GM23338 (cell line): ENCODE measurements around the gene CHN2. TPM values are rescaled to one million over a fixed set of nuclear protein-coding genes. Genes with fewer than 3 reads are reported as not detected.

Experiments
- ATAC-seq: fragments of 200-7000 bp; cut with Tn5 transposase; 3 replicates; pipeline ENCODE4 v1.9.1; 2020
- DNase-seq: peaks from one replicate; pipeline ENCODE4 v3.0.0-alpha.2; 2015; ENCODE audit warnings: low spot score
- H2AFZ ChIP-seq: fragments of 200-600 bp; sonication (generic); 2 replicates; pipeline ENCODE4 v1.8.0; 2016; ENCODE audit warnings: antibody characterized with exemption, mild to moderate bottlenecking, moderate library complexity
- H3F3A ChIP-seq: fragments of 200-600 bp; sonication (generic); replicated peaks from 2 replicates; pipeline ENCODE4 v1.8.0; 2017; ENCODE audit warnings: antibody characterized with exemption, mixed run types, low read depth
- H3K27ac ChIP-seq: fragments of 200-600 bp; sonication (generic); 2 replicates; pipeline ENCODE4 v1.6.1; 2016; ENCODE audit warnings: low read depth
- H3K27me3 ChIP-seq: fragments of 200-600 bp; sonication (generic); 2 replicates; pipeline ENCODE4 v1.8.0; 2016; ENCODE audit warnings: mild to moderate bottlenecking, mixed run types, moderate library complexity; ENCODE audit not compliant: insufficient read depth
- H3K36me3 ChIP-seq: fragments of 200-600 bp; sonication (generic); 2 replicates; pipeline ENCODE4 v1.8.0; 2016; ENCODE audit warnings: mild to moderate bottlenecking; ENCODE audit not compliant: insufficient read depth
- H3K4me1 ChIP-seq: fragments of 200-600 bp; sonication (generic); 2 replicates; pipeline ENCODE4 v1.8.0; 2016; ENCODE audit warnings: mild to moderate bottlenecking, moderate library complexity; ENCODE audit not compliant: insufficient read depth
- H3K4me2 ChIP-seq: fragments of 200-600 bp; sonication (generic); 2 replicates; pipeline ENCODE4 v1.7.1; 2017; ENCODE audit warnings: mixed run types
- H3K4me3 ChIP-seq: fragments of 200-600 bp; sonication (generic); 2 replicates; pipeline ENCODE4 v1.6.1; 2016; ENCODE audit warnings: mixed run types
- H3K79me2 ChIP-seq: fragments of 200-600 bp; sonication (generic); replicated peaks from 2 replicates; pipeline ENCODE4 v1.8.0; 2017; ENCODE audit warnings: mild to moderate bottlenecking; ENCODE audit not compliant: insufficient read depth
- H3K9me2 ChIP-seq: fragments of 200-600 bp; sonication (generic); 2 replicates; pipeline ENCODE4 v1.8.0; 2017; ENCODE audit not compliant: insufficient read depth
- H4K20me1 ChIP-seq: fragments of 200-600 bp; sonication (generic); replicated peaks from 2 replicates; pipeline ENCODE4 v1.8.0; 2017; ENCODE audit warnings: mild to moderate bottlenecking; ENCODE audit not compliant: insufficient read depth
- H3K27ac Mint-ChIP-seq: 2 replicates; pipeline ENCODE4 v1.8.0; 2020; ENCODE audit warnings: inconsistent platforms, mild to moderate bottlenecking, moderate library complexity, mixed read lengths
- H3K27me3 Mint-ChIP-seq: 3 replicates; pipeline ENCODE4 v1.8.0; 2022; ENCODE audit warnings: low read depth, mild to moderate bottlenecking, moderate library complexity, mixed read lengths, inconsistent platforms; ENCODE audit not compliant: insufficient read depth, poor library complexity
- H3K36me3 Mint-ChIP-seq: 3 replicates; pipeline ENCODE4 v1.8.0; 2021; ENCODE audit warnings: low read depth, mild to moderate bottlenecking, inconsistent platforms, moderate library complexity, mixed read lengths
- H3K4me1 Mint-ChIP-seq: 3 replicates; pipeline ENCODE4 v1.8.0; 2020; ENCODE audit warnings: mild to moderate bottlenecking, inconsistent platforms, mixed read lengths
- H3K4me3 Mint-ChIP-seq: 3 replicates; pipeline ENCODE4 v1.8.0; 2021; ENCODE audit warnings: moderate library complexity, mild to moderate bottlenecking, inconsistent platforms, mixed read lengths
- H3K9me3 Mint-ChIP-seq: 3 replicates; pipeline ENCODE4 v1.8.0; 2020; ENCODE audit warnings: moderate library complexity, mild to moderate bottlenecking, inconsistent platforms, mixed read lengths
- CREB1 ChIP-seq: fragments of 250-450 bp; sonication (Bioruptor Pico); IDR thresholded peaks from 2 replicates; pipeline ENCODE4 v1.5.0; 2020; ENCODE audit warnings: low read depth, mild to moderate bottlenecking, moderate library complexity
- CTCF ChIP-seq, 2 experiments: fragments of 200-600 bp in 1 of 2; sonication (generic) in 1 of 2; conservative IDR thresholded peaks; 2 replicates each; pipeline versions ENCODE4 v1.5.1 to v1.6.1; 2016 to 2017; ENCODE audit warnings: antibody characterized with exemption in 2 of 2, low read depth in 2 of 2, mild to moderate bottlenecking in 2 of 2, moderate library complexity in 1 of 2
- ETS1 ChIP-seq: IDR thresholded peaks from 2 replicates; pipeline ENCODE4 v1.6.1; 2016; ENCODE audit warnings: antibody characterized with exemption
- EZH2 ChIP-seq: fragments of 200-600 bp; sonication (generic); IDR thresholded peaks from one replicate; pipeline ENCODE4 v1.8.0; 2017; ENCODE audit warnings: antibody characterized with exemption, mild to moderate bottlenecking, low read depth; ENCODE audit not compliant: unreplicated experiment
- EZH2phosphoT487 ChIP-seq: fragments of 200-600 bp; sonication (generic); IDR thresholded peaks from one replicate; pipeline ENCODE4 v1.8.1; 2018; ENCODE audit warnings: antibody characterized with exemption; ENCODE audit not compliant: unreplicated experiment
- POLR2AphosphoS5 ChIP-seq: IDR thresholded peaks from 2 replicates; pipeline ENCODE4 v1.6.1; 2016; ENCODE audit warnings: antibody characterized with exemption, low read depth
- STAT1 ChIP-seq: IDR thresholded peaks from one replicate; pipeline ENCODE4 v1.6.1; 2016; ENCODE audit warnings: antibody characterized with exemption; ENCODE audit not compliant: unreplicated experiment
- ZNF114 ChIP-seq: fragments of 250-450 bp; sonication (Bioruptor Pico); IDR thresholded peaks from 2 replicates; pipeline ENCODE4 v1.5.0; 2020; ENCODE audit warnings: mild to moderate bottlenecking, moderate library complexity
- ZNF331 ChIP-seq: fragments of 250-450 bp; sonication (Bioruptor Pico); IDR thresholded peaks from 2 replicates; pipeline ENCODE4 v1.5.0; 2020; ENCODE audit warnings: low read depth, mild to moderate bottlenecking, moderate library complexity
- polyA plus RNA-seq: library from polyadenylated mRNA; unstranded; fragments of >200 nt; fragmentation: Nextera tagmentation; extraction: Ambion mirVana; gene quantifications from 2 replicates; pipeline ENCODE4 v1.2.1, GENCODE V29; 2016
- total RNA-seq: library from RNA; depleted of rRNA; stranded (reverse); fragments of >200 nt; shearing (Covaris generic); gene quantifications from 2 replicates; pipeline ENCODE4 v1.2.3, GENCODE V29; 2014
- TF ChIP-seq, protein P1 (sequence below): fragments of 250-450 bp; sonication (Bioruptor Pico); IDR thresholded peaks from 2 replicates; pipeline ENCODE4 v1.5.0; 2020; ENCODE audit warnings: mild to moderate bottlenecking, moderate library complexity
- TF ChIP-seq, protein P2 (sequence below): IDR thresholded peaks from one replicate; pipeline ENCODE4 v1.6.1; 2018; ENCODE audit warnings: antibody characterized with exemption; ENCODE audit not compliant: unreplicated experiment

CHN2 gene
- total and polyA plus RNA-seq, 2 experiments from 2014 or later: 6.1 to 7.5 TPM

- TF ChIP-seq POLR2AphosphoS5: no peak
These were observed 218.3 kb downstream of the CHN2 start (continued) for GRCh38 chr7:29412912-29413311.

DNA sequence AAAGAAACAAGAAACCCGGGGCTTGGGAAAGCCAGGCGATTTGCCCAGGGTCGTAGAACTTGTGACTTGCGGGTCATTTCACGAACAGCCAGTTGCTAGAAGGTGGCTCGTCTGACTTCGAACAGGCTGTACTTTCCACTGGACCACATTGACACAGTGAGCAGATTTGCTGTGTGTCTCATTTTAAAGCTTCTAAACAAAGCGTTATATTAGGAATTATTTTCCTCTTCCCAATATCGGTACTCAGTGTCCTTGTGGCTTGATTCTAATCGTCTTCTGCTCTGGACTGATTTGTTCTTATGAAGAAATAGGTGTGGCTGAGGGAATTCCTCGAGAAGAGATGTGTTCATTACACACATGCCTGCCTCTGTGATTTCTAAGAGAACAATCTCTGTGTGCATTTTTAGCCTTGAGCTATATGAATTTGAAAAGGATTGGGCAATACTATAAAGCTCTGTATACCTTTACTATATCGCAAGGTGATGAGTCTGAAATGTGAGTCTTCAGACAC, 219.1 kb downstream of the CHN2 start:
- no peak overlapping the region for H3K4me2 ChIP-seq
- DNase-seq (no peak), ATAC-seq (no peak)
- Mint-ChIP-seq H3K4me1 (peaks cover 5% of the 10 kb centered on the region; the same call in 2 of the 3 replicates), H3K9me3 (no peaks in the 10 kb centered on the region), H3K27me3 (no peaks in the 10 kb centered on the region), H3K36me3 (no peaks in the 10 kb centered on the region), H3K27ac (no peak overlapping the region), H3K4me3 (no peak overlapping the region)
- no peak overlapping the region for H2AFZ ChIP-seq
- no peaks in the 10 kb centered on the region for H3K9me2 ChIP-seq
- TF ChIP-seq ZNF331 (no peak), ZNF114 (no peak), ETS1 (no peak), EZH2 (no peak), EZH2phosphoT487 (no peak), STAT1 (no peak), CREB1 (CRISPR knock-in tag) (no peak), CTCF (conservative IDR thresholded peaks at IDR 0.05; ENCODE audit: low read depth in 2 of 2) (no peak), POLR2AphosphoS5 (no peak)
- TF ChIP-seq, protein P1, sequence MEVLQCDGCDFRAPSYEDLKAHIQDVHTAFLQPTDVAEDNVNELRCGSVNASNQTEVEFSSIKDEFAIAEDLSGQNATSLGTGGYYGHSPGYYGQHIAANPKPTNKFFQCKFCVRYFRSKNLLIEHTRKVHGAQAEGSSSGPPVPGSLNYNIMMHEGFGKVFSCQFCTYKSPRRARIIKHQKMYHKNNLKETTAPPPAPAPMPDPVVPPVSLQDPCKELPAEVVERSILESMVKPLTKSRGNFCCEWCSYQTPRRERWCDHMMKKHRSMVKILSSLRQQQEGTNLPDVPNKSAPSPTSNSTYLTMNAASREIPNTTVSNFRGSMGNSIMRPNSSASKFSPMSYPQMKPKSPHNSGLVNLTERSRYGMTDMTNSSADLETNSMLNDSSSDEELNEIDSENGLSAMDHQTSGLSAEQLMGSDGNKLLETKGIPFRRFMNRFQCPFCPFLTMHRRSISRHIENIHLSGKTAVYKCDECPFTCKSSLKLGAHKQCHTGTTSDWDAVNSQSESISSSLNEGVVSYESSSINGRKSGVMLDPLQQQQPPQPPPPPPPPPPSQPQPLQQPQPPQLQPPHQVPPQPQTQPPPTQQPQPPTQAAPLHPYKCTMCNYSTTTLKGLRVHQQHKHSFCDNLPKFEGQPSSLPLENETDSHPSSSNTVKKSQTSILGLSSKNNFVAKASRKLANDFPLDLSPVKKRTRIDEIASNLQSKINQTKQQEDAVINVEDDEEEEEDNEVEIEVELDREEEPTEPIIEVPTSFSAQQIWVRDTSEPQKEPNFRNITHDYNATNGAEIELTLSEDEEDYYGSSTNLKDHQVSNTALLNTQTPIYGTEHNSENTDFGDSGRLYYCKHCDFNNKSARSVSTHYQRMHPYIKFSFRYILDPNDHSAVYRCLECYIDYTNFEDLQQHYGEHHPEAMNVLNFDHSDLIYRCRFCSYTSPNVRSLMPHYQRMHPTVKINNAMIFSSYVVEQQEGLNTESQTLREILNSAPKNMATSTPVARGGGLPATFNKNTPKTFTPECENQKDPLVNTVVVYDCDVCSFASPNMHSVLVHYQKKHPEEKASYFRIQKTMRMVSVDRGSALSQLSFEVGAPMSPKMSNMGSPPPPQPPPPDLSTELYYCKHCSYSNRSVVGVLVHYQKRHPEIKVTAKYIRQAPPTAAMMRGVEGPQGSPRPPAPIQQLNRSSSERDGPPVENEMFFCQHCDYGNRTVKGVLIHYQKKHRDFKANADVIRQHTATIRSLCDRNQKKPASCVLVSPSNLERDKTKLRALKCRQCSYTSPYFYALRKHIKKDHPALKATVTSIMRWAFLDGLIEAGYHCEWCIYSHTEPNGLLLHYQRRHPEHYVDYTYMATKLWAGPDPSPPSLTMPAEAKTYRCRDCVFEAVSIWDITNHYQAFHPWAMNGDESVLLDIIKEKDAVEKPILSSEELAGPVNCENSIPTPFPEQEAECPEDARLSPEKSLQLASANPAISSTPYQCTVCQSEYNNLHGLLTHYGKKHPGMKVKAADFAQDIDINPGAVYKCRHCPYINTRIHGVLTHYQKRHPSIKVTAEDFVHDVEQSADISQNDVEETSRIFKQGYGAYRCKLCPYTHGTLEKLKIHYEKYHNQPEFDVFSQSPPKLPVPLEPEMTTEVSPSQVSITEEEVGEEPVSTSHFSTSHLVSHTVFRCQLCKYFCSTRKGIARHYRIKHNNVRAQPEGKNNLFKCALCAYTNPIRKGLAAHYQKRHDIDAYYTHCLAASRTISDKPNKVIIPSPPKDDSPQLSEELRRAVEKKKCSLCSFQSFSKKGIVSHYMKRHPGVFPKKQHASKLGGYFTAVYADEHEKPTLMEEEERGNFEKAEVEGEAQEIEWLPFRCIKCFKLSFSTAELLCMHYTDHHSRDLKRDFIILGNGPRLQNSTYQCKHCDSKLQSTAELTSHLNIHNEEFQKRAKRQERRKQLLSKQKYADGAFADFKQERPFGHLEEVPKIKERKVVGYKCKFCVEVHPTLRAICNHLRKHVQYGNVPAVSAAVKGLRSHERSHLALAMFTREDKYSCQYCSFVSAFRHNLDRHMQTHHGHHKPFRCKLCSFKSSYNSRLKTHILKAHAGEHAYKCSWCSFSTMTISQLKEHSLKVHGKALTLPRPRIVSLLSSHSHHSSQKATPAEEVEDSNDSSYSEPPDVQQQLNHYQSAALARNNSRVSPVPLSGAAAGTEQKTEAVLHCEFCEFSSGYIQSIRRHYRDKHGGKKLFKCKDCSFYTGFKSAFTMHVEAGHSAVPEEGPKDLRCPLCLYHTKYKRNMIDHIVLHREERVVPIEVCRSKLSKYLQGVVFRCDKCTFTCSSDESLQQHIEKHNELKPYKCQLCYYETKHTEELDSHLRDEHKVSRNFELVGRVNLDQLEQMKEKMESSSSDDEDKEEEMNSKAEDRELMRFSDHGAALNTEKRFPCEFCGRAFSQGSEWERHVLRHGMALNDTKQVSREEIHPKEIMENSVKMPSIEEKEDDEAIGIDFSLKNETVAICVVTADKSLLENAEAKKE (CRISPR knock-in tag): no peak
- TF ChIP-seq, protein P2, sequence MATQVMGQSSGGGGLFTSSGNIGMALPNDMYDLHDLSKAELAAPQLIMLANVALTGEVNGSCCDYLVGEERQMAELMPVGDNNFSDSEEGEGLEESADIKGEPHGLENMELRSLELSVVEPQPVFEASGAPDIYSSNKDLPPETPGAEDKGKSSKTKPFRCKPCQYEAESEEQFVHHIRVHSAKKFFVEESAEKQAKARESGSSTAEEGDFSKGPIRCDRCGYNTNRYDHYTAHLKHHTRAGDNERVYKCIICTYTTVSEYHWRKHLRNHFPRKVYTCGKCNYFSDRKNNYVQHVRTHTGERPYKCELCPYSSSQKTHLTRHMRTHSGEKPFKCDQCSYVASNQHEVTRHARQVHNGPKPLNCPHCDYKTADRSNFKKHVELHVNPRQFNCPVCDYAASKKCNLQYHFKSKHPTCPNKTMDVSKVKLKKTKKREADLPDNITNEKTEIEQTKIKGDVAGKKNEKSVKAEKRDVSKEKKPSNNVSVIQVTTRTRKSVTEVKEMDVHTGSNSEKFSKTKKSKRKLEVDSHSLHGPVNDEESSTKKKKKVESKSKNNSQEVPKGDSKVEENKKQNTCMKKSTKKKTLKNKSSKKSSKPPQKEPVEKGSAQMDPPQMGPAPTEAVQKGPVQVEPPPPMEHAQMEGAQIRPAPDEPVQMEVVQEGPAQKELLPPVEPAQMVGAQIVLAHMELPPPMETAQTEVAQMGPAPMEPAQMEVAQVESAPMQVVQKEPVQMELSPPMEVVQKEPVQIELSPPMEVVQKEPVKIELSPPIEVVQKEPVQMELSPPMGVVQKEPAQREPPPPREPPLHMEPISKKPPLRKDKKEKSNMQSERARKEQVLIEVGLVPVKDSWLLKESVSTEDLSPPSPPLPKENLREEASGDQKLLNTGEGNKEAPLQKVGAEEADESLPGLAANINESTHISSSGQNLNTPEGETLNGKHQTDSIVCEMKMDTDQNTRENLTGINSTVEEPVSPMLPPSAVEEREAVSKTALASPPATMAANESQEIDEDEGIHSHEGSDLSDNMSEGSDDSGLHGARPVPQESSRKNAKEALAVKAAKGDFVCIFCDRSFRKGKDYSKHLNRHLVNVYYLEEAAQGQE: no peak
- H3K4me1 ChIP-seq: no peaks in the 10 kb centered on the region
- no peaks in the 10 kb centered on the region for H3K79me2 ChIP-seq
- H3F3A ChIP-seq: no peaks in the 10 kb centered on the region
- no peak overlapping the region for H3K27ac ChIP-seq
- no peaks in the 10 kb centered on the region for H3K27me3 ChIP-seq
- H4K20me1 ChIP-seq: no peaks in the 10 kb centered on the region
- no peak overlapping the region for H3K4me3 ChIP-seq
- H3K36me3 ChIP-seq: no peaks in the 10 kb centered on the region
